SK-N-SH (cell line): ENCODE data around the gene EIF1AD.

ENCODE experiments used
- CTCF ChIP-seq: fragments of 200-600 bp; sonication (generic); IDR thresholded peaks from 2 replicates; pipeline ENCODE4 v1.6.1; 2017; ENCODE audit warnings: antibody characterized with exemption, mild to moderate bottlenecking, moderate library complexity
- IRF3 ChIP-seq: fragments of 150-350 bp; IDR thresholded peaks from 2 replicates; pipeline ENCODE4 v1.6.1; 2016; ENCODE audit warnings: mild to moderate bottlenecking, low read depth, low read length
- NFIC ChIP-seq: IDR thresholded peaks from 2 replicates; pipeline ENCODE4 v1.4.0; 2012; ENCODE audit warnings: borderline replicate concordance
- REST ChIP-seq: IDR thresholded peaks from 2 replicates; pipeline ENCODE4 v1.6.1; 2012; ENCODE audit warnings: mild to moderate bottlenecking, low read depth, low read length, moderate library complexity
- TAF1 ChIP-seq: IDR thresholded peaks from 2 replicates; pipeline ENCODE4 v1.6.1; 2012; ENCODE audit warnings: low read depth, mild to moderate bottlenecking, low read length, moderate library complexity, borderline replicate concordance
- USF2 ChIP-seq: fragments of 150-350 bp; IDR thresholded peaks from 2 replicates; pipeline ENCODE4 v1.6.1; 2017; ENCODE audit warnings: antibody characterized with exemption, low read length, low read depth, borderline replicate concordance
- TF ChIP-seq, protein P1 (sequence below): IDR thresholded peaks from 2 replicates; pipeline ENCODE4 v1.4.0; 2012; ENCODE audit warnings: low read depth
- TF ChIP-seq, protein P2 (sequence below): IDR thresholded peaks from 2 replicates; pipeline ENCODE4 v1.4.0; 2012; ENCODE audit warnings: low read depth, borderline replicate concordance

DNA sequence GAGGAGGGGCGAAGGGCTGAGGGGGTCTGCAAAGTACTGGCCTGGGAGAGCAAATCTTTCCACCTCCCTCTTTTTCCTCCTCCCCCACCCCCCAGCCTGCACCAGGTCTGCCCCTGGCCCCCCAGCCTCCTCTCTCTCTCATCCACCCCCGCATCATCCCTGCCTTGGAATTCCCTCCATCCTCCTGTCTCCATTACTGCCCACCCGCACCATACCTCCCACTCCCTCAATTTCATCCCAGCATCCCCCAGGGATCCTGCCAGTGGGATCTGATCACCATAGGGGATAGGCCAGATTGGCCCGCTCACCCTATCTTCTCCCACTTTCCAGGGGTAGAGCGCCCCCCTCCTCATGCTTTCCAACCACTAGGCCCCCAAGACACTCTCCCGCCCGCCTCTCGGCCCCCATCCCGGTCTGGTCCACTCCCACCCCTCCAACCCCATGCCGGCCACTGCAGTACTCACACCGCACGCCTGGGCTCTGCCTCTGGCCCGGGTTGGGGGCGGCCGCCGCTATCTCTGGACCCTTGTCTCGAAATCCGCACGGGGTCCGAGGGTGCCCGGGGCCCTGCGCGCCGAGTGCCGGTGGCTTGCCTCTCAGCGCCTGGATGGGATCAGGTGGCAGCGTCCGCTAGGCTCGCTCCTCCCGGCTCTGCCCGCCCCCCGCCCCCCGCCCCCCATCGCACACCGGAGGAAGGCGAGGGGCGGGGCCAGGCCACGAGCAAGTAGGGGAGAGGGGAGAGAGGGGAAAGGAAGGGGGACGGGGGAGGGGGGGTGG lies 46.8 kb upstream of the EIF1AD start, which contains the start of gene GAL3ST3:
- TF ChIP-seq IRF3, result no peak
- TF ChIP-seq CTCF, result no peak
- TF ChIP-seq USF2, result no peak
- no peak for TF ChIP-seq NFIC
- TF ChIP-seq, protein P1, sequence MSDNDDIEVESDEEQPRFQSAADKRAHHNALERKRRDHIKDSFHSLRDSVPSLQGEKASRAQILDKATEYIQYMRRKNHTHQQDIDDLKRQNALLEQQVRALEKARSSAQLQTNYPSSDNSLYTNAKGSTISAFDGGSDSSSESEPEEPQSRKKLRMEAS, result no peak
- no peak for TF ChIP-seq REST
- TF ChIP-seq, protein P2, sequence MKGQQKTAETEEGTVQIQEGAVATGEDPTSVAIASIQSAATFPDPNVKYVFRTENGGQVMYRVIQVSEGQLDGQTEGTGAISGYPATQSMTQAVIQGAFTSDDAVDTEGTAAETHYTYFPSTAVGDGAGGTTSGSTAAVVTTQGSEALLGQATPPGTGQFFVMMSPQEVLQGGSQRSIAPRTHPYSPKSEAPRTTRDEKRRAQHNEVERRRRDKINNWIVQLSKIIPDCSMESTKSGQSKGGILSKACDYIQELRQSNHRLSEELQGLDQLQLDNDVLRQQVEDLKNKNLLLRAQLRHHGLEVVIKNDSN, result no peak
- peak; percentile 39; the same call in 1 of the 2 replicates for TF ChIP-seq TAF1
